Subcutaneous abdominal adipose tissue (tissue), 5 donors: ENCODE results near the gene YIPF3.
"Not testable (repeated sequence)": the region's sequence is repeated elsewhere in the genome, so short reads cannot be mapped to it uniquely, and the experiment has no call there.

Source experiments
- H3K27ac ChIP-seq: one replicate; pipeline ENCODE4 v1.7.0; 2013; ENCODE audit warnings: low read depth, mild to moderate bottlenecking, inconsistent platforms, low read length, moderate library complexity
- H3K27me3 ChIP-seq, 5 donors: one replicate each; pipeline ENCODE4 v1.7.0; 2013; ENCODE audit warnings: low read length in 5 of 5, inconsistent platforms in 1 of 5; ENCODE audit not compliant: control insufficient read depth in 5 of 5, insufficient read depth in 4 of 5
- H3K36me3 ChIP-seq, 5 donors: one replicate each; pipeline ENCODE4 v1.7.0; 2013; ENCODE audit warnings: low read length in 5 of 5; ENCODE audit not compliant: control insufficient read depth in 5 of 5, insufficient read depth in 5 of 5
- H3K4me1 ChIP-seq, 5 donors: one replicate each; pipeline ENCODE4 v1.7.0; 2013; ENCODE audit warnings: low read length in 5 of 5, mild to moderate bottlenecking in 3 of 5, moderate library complexity in 1 of 5; ENCODE audit not compliant: control insufficient read depth in 5 of 5, insufficient read depth in 5 of 5
- H3K4me3 ChIP-seq, 5 donors: one replicate each; pipeline ENCODE4 v1.7.0; 2013; ENCODE audit warnings: low read length in 5 of 5, low read depth in 1 of 5
- H3K9ac ChIP-seq, 5 donors: one replicate each; pipeline ENCODE4 v1.7.0; 2013; ENCODE audit warnings: low read length in 5 of 5, mild to moderate bottlenecking in 4 of 5, moderate library complexity in 3 of 5
- H3K9me3 ChIP-seq, 5 donors: one replicate each; pipeline ENCODE4 v1.7.0; 2013; ENCODE audit warnings: low read length in 5 of 5; ENCODE audit not compliant: control insufficient read depth in 5 of 5
- donor health status: healthy.
- donor health status: healthy.
- donor health status: healthy.
- donor health status: healthy.
- donor health status: healthy.

YIPF3 gene

DNA sequence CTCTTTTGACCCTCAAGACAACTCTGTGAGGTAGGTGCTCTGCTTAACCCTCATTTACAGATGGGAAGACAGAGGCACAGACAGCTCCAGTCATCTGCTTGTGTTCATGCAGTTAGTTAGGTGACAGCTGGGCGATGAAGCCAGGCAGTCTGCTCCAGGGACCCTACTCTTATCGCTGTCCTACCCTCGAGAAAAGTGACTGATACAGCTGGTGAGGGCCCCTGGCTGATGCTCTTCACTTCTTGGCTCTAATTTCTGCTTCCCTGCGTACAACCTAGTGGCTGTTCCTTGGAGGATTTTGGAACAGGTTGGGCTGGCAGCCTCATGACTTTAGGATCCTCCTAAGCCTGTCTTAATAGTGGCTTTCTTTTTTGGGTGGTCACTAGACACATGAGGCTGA, 48.5 kb downstream of the YIPF3 start:
- Histone ChIP-seq H3K36me3 (no peaks in the 10 kb centered on the region), H3K4me3 (no peak overlapping the region), H3K9ac (no peak overlapping the region), H3K4me1 (no peaks in the 10 kb centered on the region), H3K27ac (no peak overlapping the region), H3K27me3 (peaks cover 4 to 21% (median 7%) of the 10 kb centered on the region in 5 donors), H3K9me3 (no peaks in the 10 kb centered on the region)

DNA sequence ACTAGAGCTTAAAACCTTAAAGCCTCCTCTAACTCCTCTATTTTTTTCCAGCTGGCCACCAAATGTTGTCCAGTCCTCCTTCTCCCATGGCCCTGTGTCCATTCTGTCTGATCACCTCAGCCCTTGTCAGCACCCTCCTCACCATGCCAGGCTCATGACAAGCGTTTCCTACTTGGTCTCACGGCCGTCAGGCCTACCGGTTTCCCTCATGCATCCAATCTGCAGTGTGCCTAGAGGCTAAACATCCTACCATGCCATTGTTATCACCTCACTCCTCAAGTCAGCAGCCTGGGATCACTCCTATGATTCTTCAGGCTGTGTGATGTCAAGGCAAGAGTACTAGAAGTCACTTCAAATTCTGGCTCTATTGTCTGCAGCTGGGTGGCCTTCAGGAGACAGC, 49.0 kb downstream of the YIPF3 start:
- no peaks in the 10 kb centered on the region for H3K4me1 ChIP-seq
- H3K36me3 ChIP-seq = no peaks in the 10 kb centered on the region
- no peak overlapping the region for H3K9ac ChIP-seq
- H3K4me3 ChIP-seq = no peak overlapping the region
- peaks cover 4 to 25% (median 7%) of the 10 kb centered on the region in 5 donors for H3K27me3 ChIP-seq
- H3K9me3 ChIP-seq = no peaks in the 10 kb centered on the region
- H3K27ac ChIP-seq = no peak overlapping the region

DNA sequence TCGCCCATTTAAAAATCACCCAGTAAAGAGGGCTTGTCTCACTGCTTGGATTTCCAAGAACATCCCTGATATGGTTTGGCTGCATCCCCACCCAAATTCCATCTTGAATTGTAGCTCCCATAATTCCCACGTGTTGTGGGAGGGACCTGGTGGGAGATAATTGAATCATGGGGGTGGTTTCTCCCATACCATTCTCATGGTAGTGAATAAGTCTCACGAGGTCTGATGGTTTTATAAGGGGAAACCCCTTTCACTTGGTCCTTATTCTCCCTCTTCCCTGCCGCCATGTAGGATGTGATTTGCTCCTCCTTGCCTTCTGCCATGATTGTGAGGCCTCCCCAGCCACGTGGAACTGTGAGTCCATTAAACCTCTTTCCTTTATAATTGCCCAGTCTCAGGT, 49.5 kb downstream of the YIPF3 start:
- not testable (repeated sequence) for H3K9ac ChIP-seq, H3K4me1 ChIP-seq, H3K36me3 ChIP-seq, H3K9me3 ChIP-seq, H3K27ac ChIP-seq, H3K4me3 ChIP-seq
- peaks cover 7 to 30% (median 9%) of the 10 kb centered on the region in 5 donors for H3K27me3 ChIP-seq

DNA sequence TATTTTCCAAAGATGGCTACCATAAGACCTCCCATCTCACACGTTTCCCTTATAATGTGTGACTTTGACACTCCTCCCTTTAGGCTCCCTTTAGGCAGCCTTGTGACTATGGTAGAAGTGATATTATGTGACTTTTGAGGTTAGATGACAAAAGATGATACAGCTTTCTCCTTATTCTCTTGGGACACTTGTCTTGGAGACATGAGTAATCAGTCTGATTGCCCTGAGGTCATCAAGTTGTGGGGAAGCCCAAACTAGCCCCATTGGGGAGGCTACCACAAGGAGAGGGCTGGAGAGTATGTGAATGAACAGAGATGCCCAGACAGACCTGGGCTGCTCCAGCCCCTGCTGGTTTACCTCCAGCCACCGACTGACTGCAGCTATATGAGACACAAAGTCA, 50.8 kb downstream of the YIPF3 start:
- H3K4me1 ChIP-seq = no peaks in the 10 kb centered on the region

DNA sequence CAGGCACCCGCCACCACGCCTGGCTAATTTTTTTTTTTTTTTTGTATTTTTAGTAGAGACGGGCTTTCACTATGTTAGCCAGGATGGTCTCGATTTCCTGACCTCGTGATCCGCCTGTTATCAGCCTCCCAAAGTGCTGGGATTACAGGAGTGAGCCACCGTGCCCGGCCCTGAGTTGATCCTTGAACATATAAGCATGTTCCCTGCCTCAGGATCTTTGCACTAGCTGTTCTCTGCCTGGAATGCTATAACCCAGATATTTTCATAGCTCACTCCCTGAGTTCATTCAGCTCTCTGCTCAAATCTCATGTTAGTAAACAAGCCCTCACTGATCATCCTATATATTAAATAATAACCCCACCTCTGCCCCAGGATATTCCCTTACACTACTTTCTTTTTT, 52.4 kb downstream of the YIPF3 start:
- peaks cover 10 to 33% (median 15%) of the 10 kb centered on the region in 5 donors for H3K27me3 ChIP-seq

More for the DNA sequence above, 50.8 kb downstream of the YIPF3 start:
- Histone ChIP-seq H3K4me3 (no peak overlapping the region), H3K9me3 (no peaks in the 10 kb centered on the region), H3K9ac (no peak overlapping the region), H3K27me3 (peaks cover 10 to 35% (median 15%) of the 10 kb centered on the region in 5 donors), H3K27ac (no peak overlapping the region), H3K36me3 (no peaks in the 10 kb centered on the region)

DNA sequence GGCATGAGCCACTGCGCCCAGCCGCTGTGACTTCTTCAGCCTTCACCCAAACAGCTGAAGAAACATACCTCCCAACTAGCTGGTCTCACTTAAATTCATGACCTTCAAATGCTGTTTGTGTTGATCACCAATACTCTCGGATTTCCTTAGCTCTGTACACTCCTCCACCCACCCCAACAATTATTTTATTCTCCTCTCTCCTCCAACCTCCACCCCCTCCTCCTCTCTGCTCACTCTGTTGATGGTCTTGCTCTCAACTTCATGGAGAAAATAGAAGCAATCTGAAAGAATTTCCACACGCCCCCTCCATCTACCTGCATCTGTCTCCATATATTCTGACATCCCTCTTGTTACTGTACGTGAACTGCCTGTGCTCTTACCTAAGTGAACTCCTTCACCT, 54.8 kb downstream of the YIPF3 start:
- Histone ChIP-seq H3K27me3 (peaks cover 5 to 27% (median 22%) of the 10 kb centered on the region in 5 donors), H3K9me3 (no peaks in the 10 kb centered on the region), H3K36me3 (no peaks in the 10 kb centered on the region), H3K27ac (no peak overlapping the region), H3K4me1 (no peaks in the 10 kb centered on the region), H3K4me3 (no peak overlapping the region), H3K9ac (no peak overlapping the region)

More for the DNA sequence above, 52.4 kb downstream of the YIPF3 start:
- no peaks in the 10 kb centered on the region for H3K9me3 ChIP-seq
- no peak overlapping the region for H3K9ac ChIP-seq
- H3K4me1 ChIP-seq = no peaks in the 10 kb centered on the region
- H3K36me3 ChIP-seq = no peaks in the 10 kb centered on the region
- no peak overlapping the region for H3K27ac ChIP-seq
- no peak overlapping the region for H3K4me3 ChIP-seq
